ENCODE results near the gene DMRTA2.

The DMRTA2 gene

DNA sequence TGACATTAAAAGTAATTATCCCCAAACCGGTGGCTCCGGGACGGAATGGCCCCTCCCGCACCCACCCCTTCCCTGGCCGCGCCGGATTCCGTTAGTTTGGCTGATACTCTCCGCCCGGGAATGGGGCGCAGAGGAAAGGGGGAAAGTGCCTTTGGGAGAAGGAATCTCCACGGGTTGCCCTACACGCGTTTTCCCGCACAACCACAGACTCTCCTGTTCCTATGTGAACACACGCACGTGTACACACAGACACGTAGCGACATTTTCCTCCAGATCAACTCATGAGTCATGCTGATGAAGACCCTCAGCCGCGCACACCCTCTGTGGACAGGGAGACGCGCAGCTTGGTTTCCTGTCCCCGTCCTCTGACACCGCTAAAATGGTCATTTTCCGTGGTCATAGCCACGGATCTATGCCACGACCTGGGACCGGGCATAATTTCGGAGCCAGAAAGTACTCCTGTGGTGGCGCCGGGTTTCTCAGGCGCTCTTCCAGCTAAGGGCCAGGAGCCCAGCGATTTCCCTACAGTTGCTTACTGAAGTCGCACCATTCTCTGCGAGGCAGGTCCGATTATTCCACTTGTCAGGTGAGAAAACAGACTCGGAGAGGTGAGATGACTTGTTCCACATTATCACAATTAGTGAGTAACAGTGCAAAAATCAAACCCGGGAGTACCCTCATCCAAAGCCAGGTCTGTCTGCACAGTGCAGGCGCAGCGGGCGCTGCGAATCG is 4.0 kb upstream of the DMRTA2 start:
- no peak for TF ChIP-seq GATA2 (IDR thresholded peaks at IDR 0.05; ENCODE audit: low read depth, low read length)
- TF ChIP-seq GATA3 (IDR thresholded peaks at IDR 0.05; ENCODE audit: low read depth, low read length), result no peak

DNA sequence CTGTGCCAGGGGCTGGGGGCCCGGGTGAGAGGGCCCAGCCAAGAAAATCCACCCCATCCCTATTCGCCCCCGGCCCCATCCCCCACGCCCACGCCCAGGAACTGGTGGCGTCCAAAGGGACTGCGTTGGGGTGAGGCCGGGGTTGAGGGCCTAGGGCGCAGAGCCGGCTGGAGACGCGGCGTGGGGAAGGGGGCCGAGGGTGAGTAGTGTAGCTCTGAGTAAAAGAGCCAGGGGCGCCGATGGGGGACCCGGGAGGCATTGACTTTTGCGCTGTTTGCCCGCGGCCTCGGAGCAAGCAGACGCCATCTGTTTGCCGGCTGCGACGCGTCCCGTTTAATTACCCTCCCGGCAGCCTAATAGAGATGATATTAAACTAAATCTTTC is 3.5 kb upstream of the DMRTA2 start:
- TF ChIP-seq GATA2 (IDR thresholded peaks at IDR 0.05; ENCODE audit: low read depth, low read length) (no peak), GATA3 (IDR thresholded peaks at IDR 0.05; ENCODE audit: low read depth, low read length) (no peak)

DNA sequence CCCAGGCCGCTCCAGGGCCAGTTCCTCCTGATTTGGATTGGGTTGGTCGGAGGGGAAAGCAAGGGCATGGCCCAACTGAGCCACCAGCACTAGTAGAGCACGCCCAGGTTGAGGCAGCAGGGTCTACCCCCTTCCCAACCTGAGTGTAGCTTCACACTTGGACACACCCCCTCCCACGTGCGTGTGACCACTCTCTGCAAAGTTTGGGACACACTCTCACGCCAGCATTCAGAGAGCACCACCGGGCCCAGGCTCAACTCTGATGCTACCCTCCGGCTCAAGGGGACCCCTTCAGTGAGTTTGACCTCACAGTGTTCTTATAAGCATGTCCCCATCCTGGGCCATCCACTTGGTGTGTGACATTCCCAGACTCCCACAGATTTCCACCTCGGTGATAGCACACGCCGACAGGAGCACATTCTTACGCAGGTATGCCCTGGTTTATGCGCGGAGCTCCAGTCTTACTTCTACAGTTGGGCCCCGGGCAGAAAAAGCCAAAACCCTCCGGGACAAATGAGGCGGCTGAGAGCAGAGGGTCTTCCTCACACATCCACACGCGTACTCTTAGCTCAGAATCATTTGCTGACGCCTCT is 3.0 kb upstream of the DMRTA2 start:
- TF ChIP-seq GATA3 (IDR thresholded peaks at IDR 0.05; ENCODE audit: low read depth, low read length) (no peak), GATA2 (IDR thresholded peaks at IDR 0.05; ENCODE audit: low read depth, low read length) (no peak)

DNA sequence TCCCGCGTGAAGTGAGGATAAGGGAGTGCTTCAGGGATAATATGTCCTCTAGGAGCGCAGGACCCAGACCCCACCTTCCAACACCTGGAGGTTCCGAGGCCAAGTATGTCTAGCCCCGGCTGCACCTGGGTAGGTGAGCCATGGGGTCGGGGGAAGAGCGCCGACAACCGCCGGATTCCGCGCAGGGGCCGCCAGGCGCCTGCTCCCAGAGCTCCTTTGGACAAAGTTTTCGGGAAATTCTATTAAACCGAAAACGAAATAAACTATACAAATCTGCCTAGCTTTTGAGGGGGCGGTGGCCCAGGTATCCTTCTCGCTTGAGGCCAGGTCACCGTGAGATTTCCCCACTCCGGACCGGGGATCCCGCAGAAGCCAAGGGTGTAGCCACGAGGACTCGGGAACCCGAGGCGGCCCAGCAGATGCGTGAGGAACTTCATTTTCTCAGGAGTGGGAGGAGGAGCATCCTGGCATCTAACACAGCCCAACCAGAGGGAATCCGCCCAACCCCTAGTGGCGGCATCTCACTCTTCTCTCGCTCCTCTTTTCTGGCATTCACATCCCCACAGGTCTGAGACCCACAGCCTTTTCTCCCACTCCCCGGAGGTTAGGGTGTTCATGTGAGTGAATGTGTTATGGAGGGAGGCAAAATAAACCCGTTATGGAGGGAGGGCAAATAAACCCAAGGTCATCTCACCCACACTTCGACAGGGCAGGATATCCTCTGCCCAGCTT is 2.3 kb upstream of the DMRTA2 start:
- TF ChIP-seq GATA3 (IDR thresholded peaks at IDR 0.05; ENCODE audit: low read depth, low read length) (no peak), GATA2 (IDR thresholded peaks at IDR 0.05; ENCODE audit: low read depth, low read length) (no peak)

DNA sequence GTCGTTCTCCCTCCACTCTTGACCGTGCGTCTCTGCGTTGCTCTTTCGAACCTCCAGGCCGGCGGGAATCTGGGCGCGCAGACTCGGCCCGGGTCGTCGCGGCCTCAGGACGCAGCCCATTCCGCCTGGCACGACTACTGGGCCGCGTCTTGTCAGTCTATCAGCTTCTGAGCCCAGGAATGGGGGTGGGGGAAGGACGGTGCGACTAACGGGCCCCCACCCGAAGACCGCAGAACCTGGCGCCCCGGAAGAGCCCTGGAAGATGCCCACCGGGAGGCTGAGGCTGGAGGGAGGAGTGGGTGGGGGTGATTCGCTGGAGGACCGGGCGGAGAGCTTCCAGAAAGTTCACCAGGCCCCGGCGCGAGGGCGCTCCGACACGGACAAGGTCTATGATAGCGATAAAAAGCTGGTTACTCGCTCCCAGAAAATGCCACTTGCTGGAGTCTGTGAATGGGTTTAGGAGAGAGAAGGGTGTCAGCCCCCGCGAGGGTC is 1.7 kb upstream of the DMRTA2 start:
- TF ChIP-seq GATA3 (IDR thresholded peaks at IDR 0.05; ENCODE audit: low read depth, low read length) (no peak), GATA2 (IDR thresholded peaks at IDR 0.05; ENCODE audit: low read depth, low read length) (no peak)

DNA sequence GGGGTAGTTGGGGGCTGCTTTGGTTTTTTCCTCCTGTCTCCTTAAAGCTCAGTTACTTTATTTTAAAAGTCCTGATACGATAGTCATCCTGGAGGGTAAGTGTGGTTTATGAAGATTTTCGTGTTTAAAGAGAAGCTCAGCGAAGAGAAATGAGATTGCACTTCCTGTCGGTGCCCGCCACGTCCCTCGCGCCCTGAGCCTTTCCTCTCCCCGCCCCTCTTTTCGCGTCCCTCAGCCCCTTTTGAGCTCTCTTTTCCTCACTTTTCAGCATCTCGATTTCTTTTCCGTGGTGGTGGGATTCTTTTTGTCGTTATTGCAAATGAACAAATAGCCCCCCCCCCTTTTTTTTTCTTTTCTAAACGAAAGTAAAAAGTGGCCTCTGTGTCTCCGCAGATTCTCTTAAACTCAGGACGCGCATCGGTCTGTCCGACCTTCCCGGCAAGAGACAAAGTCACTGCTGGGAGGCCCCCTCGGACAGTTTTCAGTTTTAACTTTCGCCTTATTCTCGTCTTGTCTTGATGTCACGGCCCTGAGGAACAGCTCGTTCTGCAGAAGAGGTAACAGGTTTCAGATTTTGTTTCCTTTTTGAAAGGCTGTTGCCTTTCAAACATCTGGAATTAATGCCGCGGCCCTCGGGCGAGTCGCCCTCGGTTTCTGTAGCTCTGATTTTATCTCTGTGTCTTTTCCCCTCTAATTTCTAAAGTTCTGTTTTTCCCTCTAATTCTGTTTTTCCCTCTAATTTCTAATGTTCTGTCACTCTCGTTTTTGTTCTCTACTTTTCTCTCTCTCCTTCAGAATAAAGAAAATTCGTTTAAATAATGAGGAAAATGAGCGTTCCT is 1.0 kb upstream of the DMRTA2 start:
- no peak for TF ChIP-seq GATA3 (IDR thresholded peaks at IDR 0.05; ENCODE audit: low read depth, low read length)
- peak; percentile 65 for TF ChIP-seq GATA2 (IDR thresholded peaks at IDR 0.05; ENCODE audit: low read depth, low read length)

DNA sequence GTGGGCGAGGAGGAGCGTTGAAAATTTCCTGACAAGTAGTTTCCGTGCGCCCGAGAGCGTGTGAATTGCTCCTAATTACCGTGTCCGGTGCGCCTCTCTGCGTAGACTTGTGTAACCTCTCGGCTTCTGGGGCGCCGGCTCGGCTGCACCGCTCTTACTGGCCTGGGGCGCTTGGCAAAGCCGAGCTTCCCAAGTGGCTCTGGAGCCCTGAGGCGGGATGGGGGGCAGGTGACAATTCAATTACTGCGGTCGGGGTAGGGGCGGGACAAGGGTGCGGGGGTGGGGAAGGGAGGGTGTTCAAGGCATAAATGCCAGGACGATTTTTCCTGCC is 392 bp upstream of the DMRTA2 start:
- TF ChIP-seq GATA2 (IDR thresholded peaks at IDR 0.05; ENCODE audit: low read depth, low read length) (no peak), GATA3 (IDR thresholded peaks at IDR 0.05; ENCODE audit: low read depth, low read length) (no peak)

DNA sequence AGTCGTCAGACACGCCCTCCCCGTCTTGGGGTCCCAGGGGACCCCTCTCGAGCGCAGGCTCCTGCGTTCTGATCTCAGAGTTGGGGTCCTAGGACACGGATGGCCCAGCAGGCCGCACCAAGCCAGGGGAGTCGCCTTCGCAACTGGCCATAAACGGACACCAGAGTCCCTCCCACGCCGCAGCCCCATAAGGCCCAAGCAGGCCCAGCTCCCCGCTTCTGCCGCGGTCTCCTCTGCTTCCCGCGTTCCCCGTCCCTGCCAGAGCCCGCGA is 633 bp downstream of the DMRTA2 start:
- no peak for TF ChIP-seq GATA3 (IDR thresholded peaks at IDR 0.05; ENCODE audit: low read depth, low read length)
- TF ChIP-seq GATA2 (IDR thresholded peaks at IDR 0.05; ENCODE audit: low read depth, low read length), result no peak

DNA sequence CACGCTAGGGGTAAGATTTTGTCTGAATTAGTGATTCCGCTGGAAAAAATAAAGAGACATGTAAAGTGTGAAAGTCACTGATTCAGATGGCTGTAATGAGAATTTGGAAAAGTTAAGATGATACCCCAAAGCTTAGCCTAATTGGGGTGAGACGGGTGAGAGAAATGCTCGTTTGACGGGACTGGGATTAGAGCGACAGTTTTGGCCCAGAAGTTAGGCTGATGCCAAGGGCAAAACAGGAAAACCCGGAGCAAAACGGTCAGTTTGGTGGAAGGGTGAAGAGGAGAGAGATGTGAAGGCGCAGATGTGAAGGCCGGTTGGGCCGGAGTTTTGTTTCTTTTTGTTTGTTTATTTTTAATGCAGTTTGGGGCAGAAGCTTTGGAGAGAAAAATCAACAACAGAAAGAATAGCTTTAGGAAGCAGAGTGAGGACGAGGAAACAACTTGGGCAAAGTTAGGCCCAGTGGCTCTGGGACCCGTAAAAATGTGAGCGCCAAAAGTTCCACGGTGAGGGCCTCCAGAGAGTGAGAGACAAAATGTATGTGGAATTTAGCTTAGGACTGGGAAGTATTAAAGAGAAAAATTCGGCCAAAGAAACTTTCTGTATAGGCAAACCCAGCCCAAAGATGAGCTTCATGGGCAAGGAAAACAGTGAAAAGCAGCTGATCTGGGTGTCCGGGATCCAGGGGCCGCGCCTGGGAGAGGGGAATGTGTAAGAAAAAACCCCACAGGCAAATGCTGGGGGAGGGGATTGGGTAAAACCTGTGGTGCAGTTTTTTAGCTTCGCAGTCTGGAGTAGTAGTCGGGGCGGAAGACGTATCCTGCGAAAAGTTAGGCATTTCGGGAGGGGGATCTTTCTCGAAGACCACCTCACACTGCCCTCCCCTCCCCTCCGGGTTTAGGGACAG is 1.2 kb downstream of the DMRTA2 start:
- TF ChIP-seq GATA2 (IDR thresholded peaks at IDR 0.05; ENCODE audit: low read depth, low read length) (no peak), GATA3 (IDR thresholded peaks at IDR 0.05; ENCODE audit: low read depth, low read length) (no peak)

DNA sequence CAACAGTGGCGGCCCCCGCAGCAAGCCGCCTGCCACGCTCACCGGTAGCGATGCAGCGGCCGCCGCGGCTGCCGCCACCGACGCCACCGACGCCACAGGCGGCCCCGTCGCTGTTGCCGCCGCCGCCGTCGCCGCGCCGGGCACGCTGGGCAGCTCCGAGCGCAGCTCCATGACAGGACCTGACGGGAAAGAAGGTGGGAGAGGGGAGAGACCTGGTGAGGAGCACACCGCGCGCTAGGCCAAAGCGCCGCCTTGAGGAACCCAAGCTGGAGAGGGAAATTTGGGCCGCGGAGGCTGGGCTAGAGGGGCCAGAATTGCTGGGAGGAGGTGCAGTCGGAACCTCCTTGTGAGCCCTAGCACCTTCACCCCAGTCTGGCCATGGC is 1.9 kb downstream of the DMRTA2 start:
- no peak for TF ChIP-seq GATA2 (IDR thresholded peaks at IDR 0.05; ENCODE audit: low read depth, low read length)
- TF ChIP-seq GATA3 (IDR thresholded peaks at IDR 0.05; ENCODE audit: low read depth, low read length), result no peak

DNA sequence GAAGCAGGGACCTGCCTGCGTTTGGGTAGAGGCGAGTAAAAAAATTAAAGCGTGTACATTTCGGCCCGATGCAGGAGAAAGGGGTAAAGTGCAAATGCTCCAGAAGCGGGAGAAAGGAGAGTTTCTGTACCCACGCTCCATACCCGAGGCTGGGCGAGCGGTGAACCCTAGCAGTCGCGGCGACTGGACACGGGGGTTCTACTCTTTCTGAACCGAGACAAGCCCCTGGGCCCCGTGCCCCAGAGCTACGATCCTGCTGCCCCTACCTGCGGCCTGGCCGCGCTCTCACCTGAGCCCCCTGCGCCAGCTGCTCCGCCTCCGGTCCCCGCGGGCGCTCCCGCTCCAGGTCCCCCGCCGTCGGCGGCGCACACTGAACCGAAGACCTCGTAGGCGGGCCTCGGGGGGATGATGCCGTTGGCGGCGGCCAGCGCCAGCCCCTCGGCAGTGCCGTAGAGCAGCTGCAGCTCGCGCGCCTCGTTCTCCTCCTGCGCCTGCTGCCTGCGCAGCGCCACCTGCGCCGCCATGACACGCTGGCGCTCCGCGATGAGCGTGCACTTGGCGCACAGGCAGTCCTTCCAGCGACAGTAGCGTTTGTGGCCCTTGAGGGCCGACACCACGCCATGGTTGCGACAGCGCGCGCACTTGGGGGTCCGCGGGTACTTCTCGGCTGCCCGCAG is 2.4 kb downstream of the DMRTA2 start:
- TF ChIP-seq GATA2 (IDR thresholded peaks at IDR 0.05; ENCODE audit: low read depth, low read length), result no peak
- TF ChIP-seq GATA3 (IDR thresholded peaks at IDR 0.05; ENCODE audit: low read depth, low read length), result no peak

DNA sequence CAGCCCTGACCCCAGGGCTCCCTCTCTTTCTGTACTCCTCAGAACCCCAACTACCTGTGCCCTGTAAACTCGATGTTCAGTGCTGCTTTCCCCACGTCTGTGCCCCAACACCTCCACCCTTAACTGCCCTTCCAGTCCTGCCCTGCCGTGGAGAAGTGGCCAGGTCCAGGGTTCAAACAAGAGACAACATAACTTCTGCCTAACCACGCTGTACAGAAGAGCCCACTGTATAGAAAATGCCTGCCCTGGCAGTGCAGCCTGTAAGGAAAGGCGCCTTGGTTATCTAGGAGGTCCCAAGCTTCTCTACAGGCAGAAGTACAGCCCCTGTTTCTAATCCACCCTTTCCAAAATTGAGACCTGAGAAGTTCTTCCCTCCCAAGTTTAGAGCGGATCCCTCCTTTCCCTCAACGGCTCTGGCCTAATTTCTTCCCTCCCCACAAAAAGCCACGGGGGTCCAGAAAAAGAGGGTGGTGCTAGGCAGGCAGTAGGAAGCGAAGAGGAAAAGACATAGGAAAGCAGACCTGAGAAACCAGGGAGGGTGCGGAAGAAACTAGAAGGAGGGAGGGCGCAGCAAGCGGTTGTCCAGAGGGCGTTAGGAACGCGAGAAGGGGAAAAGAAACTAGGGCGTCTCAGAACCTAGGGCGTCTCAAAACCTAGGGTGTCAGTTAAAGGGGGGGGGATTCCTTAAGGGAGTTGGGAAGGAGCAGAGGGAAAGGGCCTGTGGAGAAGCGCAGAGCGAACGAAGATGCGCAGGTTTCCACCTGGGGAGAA is 3.2 kb downstream of the DMRTA2 start:
- TF ChIP-seq GATA3 (IDR thresholded peaks at IDR 0.05; ENCODE audit: low read depth, low read length), result no peak
- no peak for TF ChIP-seq GATA2 (IDR thresholded peaks at IDR 0.05; ENCODE audit: low read depth, low read length)

Measured in SH-SY5Y (cell line).